K562 (cell line): Measurements from ENCODE around the gene ZNF609. TPM values are rescaled to one million over a fixed set of nuclear protein-coding genes. Genes with fewer than 3 reads are reported as not detected.
A peak's percentile ranks its signal among the peaks of the same experiment; 100 is the strongest.

Experiments
- C11orf30 ChIP-seq: fragments of 450-650 bp; IDR thresholded peaks from 2 replicates; pipeline ENCODE4 v1.6.1; 2016; ENCODE audit warnings: low read depth, mild to moderate bottlenecking
- CHD4 ChIP-seq: fragments of 200-600 bp; sonication (generic); IDR thresholded peaks from 3 replicates; pipeline ENCODE4 v1.6.1; 2012; ENCODE audit warnings: low read depth, mild to moderate bottlenecking, mixed read lengths, low read length, inconsistent platforms; ENCODE audit not compliant: insufficient read depth, insufficient replicate concordance, poor library complexity, severe bottlenecking
- CHD7 ChIP-seq: fragments of 200-600 bp; sonication (generic); IDR thresholded peaks from one replicate; pipeline ENCODE4 v1.6.1; 2012; ENCODE audit warnings: mild to moderate bottlenecking, low read depth, low read length, inconsistent platforms
- HDGF ChIP-seq: fragments of 450-650 bp; IDR thresholded peaks from 2 replicates; pipeline ENCODE4 v1.6.1; 2016
- IRF2 ChIP-seq: sonication (generic); formaldehyde crosslinking; IDR thresholded peaks from 2 replicates; pipeline ENCODE4 v1.8.1; 2022; ENCODE audit warnings: mild to moderate bottlenecking, missing genetic modification reagents
- NCOA1 ChIP-seq: fragments of 450-650 bp; IDR thresholded peaks from 2 replicates; pipeline ENCODE4 v1.6.1; 2016; ENCODE audit warnings: low read depth
- POLR3A ChIP-seq: IDR thresholded peaks from 2 replicates; pipeline ENCODE4 v1.6.1; 2011; ENCODE audit warnings: borderline replicate concordance, mild to moderate bottlenecking, moderate library complexity; ENCODE audit not compliant: insufficient read length, insufficient read depth; ENCODE audit errors: extremely low read depth
- RBM15 ChIP-seq: fragments of 200-400 bp; formaldehyde crosslinking; IDR thresholded peaks from 2 replicates; pipeline ENCODE4 v1.6.1; 2018; ENCODE audit warnings: mild to moderate bottlenecking, low read length, moderate library complexity; ENCODE audit not compliant: insufficient read depth
- SAFB ChIP-seq: fragments of 200-400 bp; formaldehyde crosslinking; IDR thresholded peaks from 2 replicates; pipeline ENCODE4 v1.6.1; 2017; ENCODE audit warnings: low read depth, low read length, borderline replicate concordance
- TCF15 ChIP-seq: fragments of 250-450 bp; sonication (Bioruptor Pico); IDR thresholded peaks from 2 replicates; pipeline ENCODE4 v1.8.0; 2022; ENCODE audit warnings: moderate library complexity, mild to moderate bottlenecking, inconsistent platforms
- ZBTB33 ChIP-seq: sonication (generic); formaldehyde crosslinking; IDR thresholded peaks from 2 replicates; pipeline ENCODE4 v1.8.1; 2023; ENCODE audit warnings: mild to moderate bottlenecking, missing genetic modification reagents
- ZNF175 ChIP-seq: fragments of 200-800 bp; sonication (Bioruptor generic); IDR thresholded peaks from 2 replicates; pipeline ENCODE4 v1.6.1; 2016; ENCODE audit warnings: low read depth, mild to moderate bottlenecking, missing genetic modification characterization, missing compliant biosample characterization
- ZNF740 ChIP-seq, 3 experiments: fragments of 200-800 bp in 1 of 3; sonication (Bioruptor generic) in 1 of 3; sonication (generic) in 1 of 3; formaldehyde crosslinking in 1 of 3; IDR thresholded peaks; 2 replicates each; pipeline versions ENCODE4 v1.6.1 to v1.8.0; 2016 to 2022; ENCODE audit warnings: mild to moderate bottlenecking in 2 of 3, missing compliant biosample characterization in 2 of 3, missing genetic modification characterization in 2 of 3, missing genetic modification reagents in 1 of 3
- polyA plus RNA-seq, 8 experiments: library from polyadenylated mRNA; depleted of rRNA in 4 of 8; stranded (reverse) in 5 of 8; unstranded in 3 of 8; fragments of >200 nt; fragmentation: Nextera tagmentation in 2 of 8; fragmentation: Illumina TruSeq in 1 of 8; extraction: Ambion mirVana in 2 of 8; extraction: Trizol in 1 of 8; gene quantifications; 2 replicates each; pipeline versions ENCODE4 v1.2.1 to v1.2.3, GENCODE V29; 2011 to 2014; ENCODE audit warnings: inconsistent platforms in 1 of 8, missing spikeins in 1 of 8
- total RNA-seq, 7 experiments: library from RNA; depleted of rRNA in 6 of 7; stranded (reverse); fragments of >200 nt in 6 of 7; fragmentation: Illumina TruSeq in 2 of 7; extraction: Trizol in 2 of 7; gene quantifications; 2 replicates each; pipeline versions ENCODE4 v1.2.1 to v1.2.3, GENCODE V29; 2011 to 2021; ENCODE audit warnings: low replicate concordance in 1 of 7

ZNF609 gene
- total and polyA plus RNA-seq, 9 of the 15 experiments (the other 6 are each of a cell fraction or from before 2014, with no cell fraction given): 3.0 to 38.7 (median 17.8) TPM

- TF ChIP-seq CHD7 (no peak), IRF2 (no peak), HDGF (no peak), ZNF175 (CRISPR knock-in tag) (no peak), SAFB (no peak), TCF15 (CRISPR knock-in tag) (no peak), ZNF740 (CRISPR knock-in tag; IDR thresholded peaks at IDR 0.05) (no peak), ZNF740 (tag; IDR thresholded peaks at IDR 0.05) (no peak), POLR3A (no peak), CHD4 (no peak), RBM15 (no peak), NCOA1 (no peak; the same call in 1 of the 2 replicates), ZBTB33 (CRISPR knock-in tag) (peak; percentile 58), C11orf30 (no peak)
Measured at GRCh38 chr15:64461721-64462162, 1.4 kb downstream of the ZNF609 start (continued).
